ENCODE results near the gene WFDC1.

Gene WFDC1

DNA sequence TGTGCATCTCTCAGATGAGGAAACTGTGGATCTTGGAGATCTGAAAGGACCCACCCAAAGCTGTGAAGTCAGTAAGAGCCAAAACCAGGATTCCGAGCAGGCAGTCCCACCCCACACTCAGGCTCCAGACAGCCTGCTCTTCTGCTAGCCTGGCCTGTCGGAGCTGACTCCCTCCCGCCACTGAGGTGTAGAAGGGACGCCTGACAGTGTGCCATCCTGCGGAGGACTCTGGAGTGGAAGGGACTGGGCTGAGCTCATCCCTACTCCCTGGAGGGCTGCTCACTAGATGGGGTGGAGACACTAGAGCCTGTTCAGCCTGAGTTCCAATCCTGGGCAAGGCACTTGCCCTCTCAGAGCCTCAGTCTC is 36.0 kb downstream of the WFDC1 start:
- H3K4me2 ChIP-seq (ENCODE audit: low read length): no peak overlapping the region
- no peak overlapping the region for H3K27ac ChIP-seq (ENCODE audit: low read length)
- H4K20me1 ChIP-seq (ENCODE audit: insufficient read depth, low read length): no peaks in the 10 kb centered on the region
- H3K4me3 ChIP-seq (ENCODE audit: low read length): no peak overlapping the region
- H3K9me3 ChIP-seq (ENCODE audit: insufficient read depth, low read length): no peaks in the 10 kb centered on the region
- H3K79me2 ChIP-seq (ENCODE audit: low read length): no peaks in the 10 kb centered on the region
- H2AFZ ChIP-seq (ENCODE audit: low read depth, low read length): no peak overlapping the region
- H3K4me1 ChIP-seq (ENCODE audit: low read length): no peaks in the 10 kb centered on the region
- H3K27me3 ChIP-seq (ENCODE audit: low read depth, low read length): peaks cover 15% of the 10 kb centered on the region
- H3K36me3 ChIP-seq (replicated peaks; ENCODE audit: low read depth, low read length): no peaks in the 10 kb centered on the region
- TF ChIP-seq EZH2phosphoT487 (IDR thresholded peaks at IDR 0.05; ENCODE audit: low read depth): no peak
- TF ChIP-seq, protein P1, sequence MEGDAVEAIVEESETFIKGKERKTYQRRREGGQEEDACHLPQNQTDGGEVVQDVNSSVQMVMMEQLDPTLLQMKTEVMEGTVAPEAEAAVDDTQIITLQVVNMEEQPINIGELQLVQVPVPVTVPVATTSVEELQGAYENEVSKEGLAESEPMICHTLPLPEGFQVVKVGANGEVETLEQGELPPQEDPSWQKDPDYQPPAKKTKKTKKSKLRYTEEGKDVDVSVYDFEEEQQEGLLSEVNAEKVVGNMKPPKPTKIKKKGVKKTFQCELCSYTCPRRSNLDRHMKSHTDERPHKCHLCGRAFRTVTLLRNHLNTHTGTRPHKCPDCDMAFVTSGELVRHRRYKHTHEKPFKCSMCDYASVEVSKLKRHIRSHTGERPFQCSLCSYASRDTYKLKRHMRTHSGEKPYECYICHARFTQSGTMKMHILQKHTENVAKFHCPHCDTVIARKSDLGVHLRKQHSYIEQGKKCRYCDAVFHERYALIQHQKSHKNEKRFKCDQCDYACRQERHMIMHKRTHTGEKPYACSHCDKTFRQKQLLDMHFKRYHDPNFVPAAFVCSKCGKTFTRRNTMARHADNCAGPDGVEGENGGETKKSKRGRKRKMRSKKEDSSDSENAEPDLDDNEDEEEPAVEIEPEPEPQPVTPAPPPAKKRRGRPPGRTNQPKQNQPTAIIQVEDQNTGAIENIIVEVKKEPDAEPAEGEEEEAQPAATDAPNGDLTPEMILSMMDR (IDR thresholded peaks at IDR 0.05; ENCODE audit: low read depth, low read length): no peak
- no peak overlapping the region for H3K9ac ChIP-seq (ENCODE audit: low read length)

DNA sequence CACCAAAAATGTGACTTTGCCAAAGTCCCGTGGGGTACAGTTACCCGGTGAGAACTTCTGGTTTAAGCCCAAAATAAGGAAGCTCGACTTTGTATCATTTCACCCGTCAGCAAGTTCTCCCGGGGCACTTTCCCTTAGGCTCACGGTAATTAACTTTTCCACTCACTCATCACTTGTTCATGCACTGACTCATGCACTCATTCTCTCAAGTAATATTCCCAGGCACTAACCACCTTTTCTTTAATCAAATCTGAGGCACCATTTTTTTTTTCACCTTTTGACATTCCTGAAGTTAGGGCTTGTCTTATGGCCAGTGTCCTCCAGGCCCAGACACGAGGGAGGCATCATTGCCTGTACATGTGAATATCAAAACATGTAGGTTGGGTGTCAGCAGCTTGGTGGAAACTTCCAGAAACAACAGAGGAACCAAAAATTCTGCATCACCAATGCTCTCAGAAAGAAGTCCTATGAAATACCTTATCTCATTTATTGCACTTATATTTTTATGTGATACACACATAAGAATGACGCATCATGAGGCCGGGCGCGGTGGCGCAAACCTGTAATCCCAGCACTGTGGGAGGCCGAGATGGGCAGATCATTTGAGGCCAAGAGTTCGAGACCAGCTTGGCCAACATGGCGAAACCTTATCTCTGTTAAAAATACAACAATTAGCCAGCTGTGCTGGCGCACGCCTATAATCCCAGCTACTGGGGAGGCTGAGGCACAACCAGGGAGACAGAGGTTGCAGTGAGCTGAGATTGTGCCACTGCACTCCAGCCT is 37.5 kb downstream of the WFDC1 start:
- Histone ChIP-seq H3K4me2 (ENCODE audit: low read length) (no peak overlapping the region), H3K4me1 (ENCODE audit: low read length) (no peaks in the 10 kb centered on the region), H3K9ac (ENCODE audit: low read length) (no peak overlapping the region), H3K36me3 (replicated peaks; ENCODE audit: low read depth, low read length) (no peaks in the 10 kb centered on the region), H3K27ac (ENCODE audit: low read length) (no peak overlapping the region), H3K27me3 (ENCODE audit: low read depth, low read length) (peaks cover 10% of the 10 kb centered on the region; the same call in 1 of the 2 replicates), H4K20me1 (ENCODE audit: insufficient read depth, low read length) (no peaks in the 10 kb centered on the region), H3K9me3 (ENCODE audit: insufficient read depth, low read length) (no peaks in the 10 kb centered on the region), H2AFZ (ENCODE audit: low read depth, low read length) (no peak overlapping the region), H3K4me3 (ENCODE audit: low read length) (no peak overlapping the region), H3K79me2 (ENCODE audit: low read length) (no peaks in the 10 kb centered on the region)
- TF ChIP-seq, protein P1 (IDR thresholded peaks at IDR 0.05; ENCODE audit: low read depth, low read length): no peak
- TF ChIP-seq EZH2phosphoT487 (IDR thresholded peaks at IDR 0.05; ENCODE audit: low read depth): no peak

DNA sequence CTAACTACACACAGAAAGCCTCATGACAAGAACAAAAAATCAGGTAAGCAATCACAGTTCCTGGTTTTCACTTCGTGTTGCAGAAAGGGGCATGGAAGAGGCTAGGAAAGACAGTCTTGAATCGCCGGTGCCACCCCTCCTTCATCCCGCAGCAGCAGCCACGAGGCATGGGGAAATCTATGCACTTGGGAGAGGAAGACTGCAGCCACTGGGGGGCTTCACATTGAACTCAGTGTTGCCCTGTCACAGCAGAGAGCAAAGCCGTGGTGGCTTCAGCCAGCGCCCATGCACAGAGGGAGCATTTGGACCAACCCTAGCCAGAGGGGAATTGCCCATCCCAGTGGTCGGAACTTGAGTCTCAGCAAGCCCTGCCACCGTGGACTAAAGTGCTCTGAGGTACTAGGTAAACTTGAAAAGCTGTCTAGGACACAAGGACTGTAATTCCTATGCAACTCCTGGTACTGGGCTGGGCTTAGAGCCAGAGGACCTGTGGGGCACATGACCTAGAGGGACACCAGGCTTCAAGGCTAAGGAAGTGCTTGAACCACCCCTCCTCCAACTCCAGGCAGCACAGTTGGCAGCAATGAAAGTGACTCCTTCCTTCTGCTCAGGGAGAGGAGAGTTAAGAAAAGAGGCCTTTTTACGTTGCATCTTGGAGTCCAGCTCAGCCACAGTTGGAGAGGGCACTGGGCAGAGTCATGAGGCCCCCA is 38.5 kb downstream of the WFDC1 start:
- TF ChIP-seq, protein P1 (IDR thresholded peaks at IDR 0.05; ENCODE audit: low read depth, low read length): no peak
- no peak for TF ChIP-seq EZH2phosphoT487 (IDR thresholded peaks at IDR 0.05; ENCODE audit: low read depth)
- no peak overlapping the region for H3K9ac ChIP-seq (ENCODE audit: low read length)

DNA sequence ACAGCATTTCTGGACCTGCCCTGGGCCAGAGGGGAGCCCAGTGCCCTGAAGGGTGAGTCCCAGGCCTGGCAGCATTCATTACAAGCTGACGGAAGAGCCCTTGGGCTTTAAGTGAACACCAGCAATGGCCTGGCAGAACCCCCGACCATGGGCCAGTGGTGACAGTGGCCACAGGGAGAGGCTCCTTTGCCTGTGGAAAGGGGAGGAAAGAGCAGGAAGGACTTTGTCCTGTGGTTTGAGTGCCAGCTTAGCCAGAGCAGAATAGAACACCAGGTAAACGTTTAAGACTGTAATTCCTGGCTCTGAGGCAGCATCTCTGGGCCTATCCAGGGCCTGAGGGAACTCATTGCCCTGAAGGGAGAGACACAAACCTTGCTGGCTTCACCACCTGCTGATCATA is 39.4 kb downstream of the WFDC1 start:
- no peaks in the 10 kb centered on the region for H3K9me3 ChIP-seq (ENCODE audit: insufficient read depth, low read length)

More for the DNA sequence above, 38.5 kb downstream of the WFDC1 start:
- Histone ChIP-seq H2AFZ (ENCODE audit: low read depth, low read length) (no peak overlapping the region), H3K79me2 (ENCODE audit: low read length) (no peaks in the 10 kb centered on the region), H4K20me1 (ENCODE audit: insufficient read depth, low read length) (no peaks in the 10 kb centered on the region), H3K27me3 (ENCODE audit: low read depth, low read length) (peaks cover 10% of the 10 kb centered on the region; the same call in 1 of the 2 replicates), H3K4me3 (ENCODE audit: low read length) (no peak overlapping the region), H3K36me3 (replicated peaks; ENCODE audit: low read depth, low read length) (no peaks in the 10 kb centered on the region), H3K4me1 (ENCODE audit: low read length) (no peaks in the 10 kb centered on the region), H3K9me3 (ENCODE audit: insufficient read depth, low read length) (no peaks in the 10 kb centered on the region), H3K4me2 (ENCODE audit: low read length) (no peak overlapping the region), H3K27ac (ENCODE audit: low read length) (no peak overlapping the region)

More for the DNA sequence above, 39.4 kb downstream of the WFDC1 start:
- no peaks in the 10 kb centered on the region for H3K79me2 ChIP-seq (ENCODE audit: low read length)
- H3K4me1 ChIP-seq (ENCODE audit: low read length): no peaks in the 10 kb centered on the region
- no peak overlapping the region for H2AFZ ChIP-seq (ENCODE audit: low read depth, low read length)
- H3K27me3 ChIP-seq (ENCODE audit: low read depth, low read length): peaks cover 11% of the 10 kb centered on the region
- no peak for TF ChIP-seq EZH2phosphoT487 (IDR thresholded peaks at IDR 0.05; ENCODE audit: low read depth)
- TF ChIP-seq, protein P1 (IDR thresholded peaks at IDR 0.05; ENCODE audit: low read depth, low read length): no peak
- no peak overlapping the region for H3K4me3 ChIP-seq (ENCODE audit: low read length)
- no peak overlapping the region for H3K4me2 ChIP-seq (ENCODE audit: low read length)
- no peak overlapping the region for H3K9ac ChIP-seq (ENCODE audit: low read length)
- no peaks in the 10 kb centered on the region for H4K20me1 ChIP-seq (ENCODE audit: insufficient read depth, low read length)
- H3K27ac ChIP-seq (ENCODE audit: low read length): no peak overlapping the region
- H3K36me3 ChIP-seq (replicated peaks; ENCODE audit: low read depth, low read length): no peaks in the 10 kb centered on the region

All from OCI-LY3 (cell line).